Measurements from ENCODE around the gene DIAPH2. TPM values are rescaled to one million over a fixed set of nuclear protein-coding genes. Genes with fewer than 3 reads are reported as not detected.

The DIAPH2 gene
- total RNA-seq, 5 donors from 2014 or later (not counting 1 experiment from before 2014, with no cell fraction given) = 8.4 to 15.3 (median 10.8) TPM

DNA sequence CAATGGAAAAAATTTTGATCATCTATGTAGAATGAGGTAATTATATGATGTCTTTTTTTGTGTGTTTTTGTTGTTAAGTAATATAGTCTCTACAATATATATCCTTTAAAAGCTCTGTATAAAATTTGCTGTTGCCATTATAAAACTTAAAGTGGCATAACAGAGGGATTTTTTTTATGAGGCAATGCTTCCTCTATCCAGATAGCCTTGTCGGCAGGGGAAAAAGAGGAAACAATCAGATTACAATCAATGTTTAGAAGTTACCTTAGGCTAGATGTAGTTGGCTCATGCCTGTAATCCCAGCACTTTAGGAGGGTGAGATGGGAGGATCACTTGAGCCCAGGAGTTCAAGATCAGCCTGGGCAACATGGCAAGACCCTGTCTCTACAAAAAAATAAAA lies 86.8 kb downstream of the DIAPH2 start:
- Histone ChIP-seq H3K27ac (ENCODE audit: low read length) (no peak overlapping the region), H3K9me3 (no peaks in the 10 kb centered on the region), H3K4me3 (ENCODE audit: control insufficient read depth in 1 of 2, extremely low read depth in 1 of 2, low read length in 1 of 2) (no peak overlapping the region), H3K4me1 (ENCODE audit: control insufficient read depth in 1 of 2, extremely low read depth in 1 of 2, insufficient read depth in 2 of 2, low read length in 2 of 2) (no peaks in the 10 kb centered on the region), H3K27me3 (replicated peaks in 1 of 2; ENCODE audit: control insufficient read depth in 2 of 2, extremely low read depth in 1 of 2, insufficient read depth in 2 of 2, low read length in 1 of 2) (no peaks in the 10 kb centered on the region), H3K36me3 (ENCODE audit: control insufficient read depth in 2 of 2, extremely low read depth in 1 of 2, insufficient read depth in 1 of 2, low read length in 1 of 2) (no peaks in the 10 kb centered on the region)
- no peak overlapping the region for H3K27ac Mint-ChIP-seq
- no peaks in the 10 kb centered on the region for H3K9me3 Mint-ChIP-seq
- no peak for ATAC-seq (replicated peaks in 1 of 4)
- POLR2A ChIA-PET = no interaction called here
- H3K4me1 Mint-ChIP-seq = no peaks in the 10 kb centered on the region
- no CpG with 5 or more reads among the region's 1 CpG for WGBS (ENCODE audit: insufficient coverage)
- no peak for DNase-seq
- H3K4me3 Mint-ChIP-seq = no peak overlapping the region
- H3K27me3 Mint-ChIP-seq = peaks cover 0 to 4% of the 10 kb centered on the region in 2 donors
- CTCF ChIA-PET = no interaction called here
- H3K36me3 Mint-ChIP-seq = no peaks in the 10 kb centered on the region

DNA sequence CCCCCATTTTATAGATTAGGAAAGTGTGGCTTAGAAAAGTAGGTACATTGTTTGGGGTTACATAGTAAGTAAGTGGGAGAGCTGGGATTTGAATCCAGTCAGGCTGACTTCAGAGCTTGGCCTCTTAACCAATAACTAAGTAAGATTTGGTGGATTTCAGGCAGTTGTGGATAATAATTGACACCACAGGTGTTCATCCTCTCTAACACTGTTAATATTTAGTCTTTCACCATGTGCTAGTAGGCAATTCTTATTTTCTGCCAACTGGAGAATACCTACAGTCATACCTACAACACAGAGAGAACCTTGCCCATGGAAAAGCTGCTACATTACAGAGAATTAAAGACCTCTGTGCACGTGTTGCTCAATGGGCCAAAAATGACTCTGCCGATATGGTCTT lies 89.5 kb downstream of the DIAPH2 start:
- no peaks in the 10 kb centered on the region for H3K9me3 ChIP-seq
- Mint-ChIP-seq H3K9me3 (no peaks in the 10 kb centered on the region), H3K27me3 (peaks cover 0 to 4% of the 10 kb centered on the region in 2 donors), H3K27ac (no peak overlapping the region), H3K4me1 (no peaks in the 10 kb centered on the region), H3K36me3 (no peaks in the 10 kb centered on the region), H3K4me3 (no peak overlapping the region)
- no peaks in the 10 kb centered on the region for H3K27me3 ChIP-seq (replicated peaks in 1 of 2; ENCODE audit: control insufficient read depth in 2 of 2, extremely low read depth in 1 of 2, insufficient read depth in 2 of 2, low read length in 1 of 2)
- no CpG with 5 or more reads among the region's 2 CpGs for WGBS (ENCODE audit: insufficient coverage)
- POLR2A ChIA-PET = no interaction called here
- no peaks in the 10 kb centered on the region for H3K36me3 ChIP-seq (ENCODE audit: control insufficient read depth in 2 of 2, extremely low read depth in 1 of 2, insufficient read depth in 1 of 2, low read length in 1 of 2)
- CTCF ChIA-PET = interaction anchor here in 1 of 2 donors (0.6 kb wide), 1 partner anchor 15 kb away, joined by 3 read pairs; no protein-coding TSS in a partner anchor
- H3K4me1 ChIP-seq (ENCODE audit: control insufficient read depth in 1 of 2, extremely low read depth in 1 of 2, insufficient read depth in 2 of 2, low read length in 2 of 2) = no peaks in the 10 kb centered on the region
- no peak for DNase-seq
- ATAC-seq (replicated peaks in 1 of 4) = no peak
- no peak overlapping the region for H3K27ac ChIP-seq (ENCODE audit: low read length)
- H3K4me3 ChIP-seq (ENCODE audit: control insufficient read depth in 1 of 2, extremely low read depth in 1 of 2, low read length in 1 of 2) = no peak overlapping the region

DNA sequence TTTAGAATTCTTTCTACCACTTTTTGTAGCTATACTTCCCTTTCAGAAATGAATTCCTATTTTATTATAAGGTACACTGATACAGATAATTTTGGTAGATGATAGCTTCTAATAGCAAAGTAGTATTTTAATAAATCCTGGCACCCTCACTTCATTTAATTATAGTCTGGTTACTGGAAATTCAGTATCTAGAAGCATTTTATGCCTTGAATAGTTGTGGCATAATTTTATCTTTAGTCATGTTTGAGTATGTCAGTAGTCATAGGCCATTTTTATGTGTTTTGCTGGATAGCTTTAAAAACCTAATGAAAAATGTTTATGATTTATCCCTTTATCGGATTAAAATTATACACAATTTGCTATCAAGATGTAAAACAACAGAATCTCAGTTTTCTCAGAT lies 92.3 kb downstream of the DIAPH2 start:
- DNase-seq (no peak), ATAC-seq (replicated peaks in 1 of 4) (no peak)
- no peaks in the 10 kb centered on the region for H3K9me3 ChIP-seq
- no peaks in the 10 kb centered on the region for H3K4me1 ChIP-seq (ENCODE audit: control insufficient read depth in 1 of 2, extremely low read depth in 1 of 2, insufficient read depth in 2 of 2, low read length in 2 of 2)
- POLR2A ChIA-PET = no interaction called here
- CTCF ChIA-PET = no interaction called here
- H3K4me3 Mint-ChIP-seq = no peak overlapping the region
- no CpG with 5 or more reads among the region's 1 CpG for WGBS (ENCODE audit: insufficient coverage)
- no peak overlapping the region for H3K4me3 ChIP-seq (ENCODE audit: control insufficient read depth in 1 of 2, extremely low read depth in 1 of 2, low read length in 1 of 2)
- no peaks in the 10 kb centered on the region for H3K27me3 Mint-ChIP-seq
- no peak overlapping the region for H3K27ac Mint-ChIP-seq
- H3K9me3 Mint-ChIP-seq = no peaks in the 10 kb centered on the region
- no peaks in the 10 kb centered on the region for H3K4me1 Mint-ChIP-seq
- H3K27ac ChIP-seq (ENCODE audit: low read length) = no peak overlapping the region
- H3K36me3 Mint-ChIP-seq = no peaks in the 10 kb centered on the region
- H3K27me3 ChIP-seq (replicated peaks in 1 of 2; ENCODE audit: control insufficient read depth in 2 of 2, extremely low read depth in 1 of 2, insufficient read depth in 2 of 2, low read length in 1 of 2) = no peaks in the 10 kb centered on the region
- no peaks in the 10 kb centered on the region for H3K36me3 ChIP-seq (ENCODE audit: control insufficient read depth in 2 of 2, extremely low read depth in 1 of 2, insufficient read depth in 1 of 2, low read length in 1 of 2)

DNA sequence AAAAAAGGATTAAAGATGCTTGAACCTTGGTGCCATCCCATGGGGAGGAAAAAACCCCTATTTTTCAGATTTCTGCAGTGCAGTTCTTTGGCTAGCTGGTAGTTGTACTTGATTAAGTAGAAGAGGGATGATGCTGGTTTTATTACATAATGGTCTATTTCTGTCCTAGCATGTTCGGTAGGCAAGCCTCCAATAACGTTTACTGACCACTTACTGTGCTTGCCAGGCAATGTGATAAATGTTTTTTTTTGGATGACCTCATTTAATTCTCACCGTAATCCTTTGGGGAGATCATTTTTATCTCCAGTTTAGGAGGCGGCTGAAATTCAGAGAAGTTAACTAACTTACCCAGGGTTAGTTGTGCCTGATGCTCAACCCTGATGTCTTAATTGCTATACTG lies 106.9 kb downstream of the DIAPH2 start:
- H3K4me3 Mint-ChIP-seq = no peak overlapping the region
- H3K36me3 ChIP-seq (ENCODE audit: control insufficient read depth in 2 of 2, extremely low read depth in 1 of 2, insufficient read depth in 1 of 2, low read length in 1 of 2) = no peaks in the 10 kb centered on the region
- no peaks in the 10 kb centered on the region for H3K9me3 Mint-ChIP-seq
- no peaks in the 10 kb centered on the region for H3K27me3 ChIP-seq (replicated peaks in 1 of 2; ENCODE audit: control insufficient read depth in 2 of 2, extremely low read depth in 1 of 2, insufficient read depth in 2 of 2, low read length in 1 of 2)
- CTCF ChIA-PET = no interaction called here
- no peak overlapping the region for H3K27ac Mint-ChIP-seq
- no peaks in the 10 kb centered on the region for H3K27me3 Mint-ChIP-seq
- no peak overlapping the region for H3K27ac ChIP-seq (ENCODE audit: low read length)
- DNase-seq = no peak
- no peaks in the 10 kb centered on the region for H3K9me3 ChIP-seq
- no peaks in the 10 kb centered on the region for H3K4me1 ChIP-seq (ENCODE audit: control insufficient read depth in 1 of 2, extremely low read depth in 1 of 2, insufficient read depth in 2 of 2, low read length in 2 of 2)
- no peaks in the 10 kb centered on the region for H3K4me1 Mint-ChIP-seq
- POLR2A ChIA-PET = no interaction called here
- H3K36me3 Mint-ChIP-seq = no peaks in the 10 kb centered on the region
- no CpG with 5 or more reads among the region's 4 CpGs for WGBS (ENCODE audit: insufficient coverage)
- no peak overlapping the region for H3K4me3 ChIP-seq (ENCODE audit: control insufficient read depth in 1 of 2, extremely low read depth in 1 of 2, low read length in 1 of 2)
- no peak for ATAC-seq (replicated peaks in 1 of 4)

DNA sequence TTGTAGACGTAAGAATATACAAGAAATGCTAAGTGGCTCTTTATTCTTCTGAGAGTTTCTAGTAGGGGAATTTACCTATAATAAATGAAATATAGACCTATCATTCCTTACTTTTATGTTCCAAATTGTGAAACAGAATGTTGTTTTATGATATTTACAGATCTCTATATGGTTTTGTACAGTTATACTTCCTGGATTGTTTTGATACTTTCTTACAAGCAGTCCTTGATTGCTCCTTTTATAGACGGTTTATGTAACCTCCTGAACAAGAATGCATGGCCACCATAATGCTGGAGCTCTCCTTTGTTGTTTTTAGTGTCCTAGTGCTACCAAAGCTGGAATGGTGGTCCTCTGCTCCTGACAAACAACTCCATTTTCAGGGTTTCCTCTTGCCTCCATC lies 107.4 kb downstream of the DIAPH2 start:
- Mint-ChIP-seq H3K9me3 (no peaks in the 10 kb centered on the region), H3K36me3 (no peaks in the 10 kb centered on the region), H3K27me3 (no peaks in the 10 kb centered on the region), H3K27ac (no peak overlapping the region), H3K4me3 (no peak overlapping the region), H3K4me1 (no peaks in the 10 kb centered on the region)
- WGBS (ENCODE audit: insufficient coverage) = no CpG with 5 or more reads among the region's 2 CpGs
- Histone ChIP-seq H3K27ac (ENCODE audit: low read length) (no peak overlapping the region), H3K4me1 (ENCODE audit: control insufficient read depth in 1 of 2, extremely low read depth in 1 of 2, insufficient read depth in 2 of 2, low read length in 2 of 2) (no peaks in the 10 kb centered on the region), H3K27me3 (replicated peaks in 1 of 2; ENCODE audit: control insufficient read depth in 2 of 2, extremely low read depth in 1 of 2, insufficient read depth in 2 of 2, low read length in 1 of 2) (no peaks in the 10 kb centered on the region), H3K36me3 (ENCODE audit: control insufficient read depth in 2 of 2, extremely low read depth in 1 of 2, insufficient read depth in 1 of 2, low read length in 1 of 2) (no peaks in the 10 kb centered on the region), H3K9me3 (no peaks in the 10 kb centered on the region), H3K4me3 (ENCODE audit: control insufficient read depth in 1 of 2, extremely low read depth in 1 of 2, low read length in 1 of 2) (no peak overlapping the region)
- ChIA-PET CTCF (no interaction called here), POLR2A (no interaction called here)
- no peak for DNase-seq
- no peak for ATAC-seq (replicated peaks in 1 of 4)

DNA sequence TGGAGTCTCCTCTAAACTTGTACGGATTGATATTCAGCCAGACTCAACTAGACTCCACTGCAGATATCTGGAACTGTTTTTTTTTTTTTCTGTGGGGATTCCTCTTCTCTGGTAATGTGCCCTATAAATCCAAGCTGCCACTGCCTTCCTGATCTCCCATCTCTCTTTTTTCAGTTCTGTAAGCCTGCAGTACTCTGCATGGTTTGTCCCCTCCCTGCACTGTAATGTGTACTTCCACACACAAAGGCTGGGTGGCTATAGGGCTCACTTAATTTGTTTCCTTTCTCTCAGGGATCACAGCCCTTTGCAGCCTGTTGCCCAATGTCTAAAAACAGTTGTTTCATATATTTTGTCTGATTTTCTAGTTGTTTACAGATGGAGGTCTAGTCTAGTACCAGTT lies 114.3 kb downstream of the DIAPH2 start:
- Mint-ChIP-seq H3K4me3 (no peak overlapping the region), H3K4me1 (peaks cover 0 to 2% (median 0%) of the 10 kb centered on the region in 3 donors), H3K36me3 (peaks cover 1% of the 10 kb centered on the region), H3K27me3 (no peaks in the 10 kb centered on the region), H3K27ac (no peak overlapping the region), H3K9me3 (no peaks in the 10 kb centered on the region)
- Histone ChIP-seq H3K27ac (ENCODE audit: low read length) (no peak overlapping the region), H3K4me1 (ENCODE audit: control insufficient read depth in 1 of 2, extremely low read depth in 1 of 2, insufficient read depth in 2 of 2, low read length in 2 of 2) (no peaks in the 10 kb centered on the region), H3K27me3 (replicated peaks in 1 of 2; ENCODE audit: control insufficient read depth in 2 of 2, extremely low read depth in 1 of 2, insufficient read depth in 2 of 2, low read length in 1 of 2) (no peaks in the 10 kb centered on the region), H3K4me3 (ENCODE audit: control insufficient read depth in 1 of 2, extremely low read depth in 1 of 2, low read length in 1 of 2) (no peak overlapping the region), H3K9me3 (no peaks in the 10 kb centered on the region), H3K36me3 (ENCODE audit: control insufficient read depth in 2 of 2, extremely low read depth in 1 of 2, insufficient read depth in 1 of 2, low read length in 1 of 2) (no peaks in the 10 kb centered on the region)
- ChIA-PET POLR2A (no interaction called here), CTCF (no interaction called here)
- no CpG with 5 or more reads among the region's 1 CpG for WGBS (ENCODE audit: insufficient coverage)
- DNase-seq (no peak), ATAC-seq (replicated peaks in 1 of 4) (no peak)

DNA sequence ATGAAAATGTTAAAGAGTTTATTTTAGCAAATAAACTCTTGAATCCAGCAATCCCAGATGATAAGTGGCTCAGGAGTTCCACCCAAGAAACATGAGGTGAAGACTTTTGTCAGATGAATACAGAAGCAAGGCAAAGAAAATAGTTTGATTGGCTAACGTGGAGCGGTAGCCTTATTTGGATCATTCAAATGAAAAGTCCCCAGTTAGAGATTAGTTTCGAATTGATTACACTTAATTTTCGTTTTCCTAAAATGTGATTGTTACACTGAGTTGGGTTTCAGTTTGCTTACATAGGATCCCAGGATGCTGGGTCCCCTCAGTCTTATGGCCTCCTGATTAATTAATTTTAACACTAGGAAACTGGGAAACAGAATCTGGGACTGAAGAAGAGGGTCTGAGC lies 122.7 kb downstream of the DIAPH2 start:
- Histone ChIP-seq H3K27ac (ENCODE audit: low read length) (no peak overlapping the region), H3K4me1 (ENCODE audit: control insufficient read depth in 1 of 2, extremely low read depth in 1 of 2, insufficient read depth in 2 of 2, low read length in 2 of 2) (no peaks in the 10 kb centered on the region), H3K4me3 (ENCODE audit: control insufficient read depth in 1 of 2, extremely low read depth in 1 of 2, low read length in 1 of 2) (no peak overlapping the region), H3K9me3 (no peaks in the 10 kb centered on the region), H3K27me3 (replicated peaks in 1 of 2; ENCODE audit: control insufficient read depth in 2 of 2, extremely low read depth in 1 of 2, insufficient read depth in 2 of 2, low read length in 1 of 2) (no peaks in the 10 kb centered on the region), H3K36me3 (ENCODE audit: control insufficient read depth in 2 of 2, extremely low read depth in 1 of 2, insufficient read depth in 1 of 2, low read length in 1 of 2) (no peaks in the 10 kb centered on the region)
- Mint-ChIP-seq H3K4me1 (peaks cover 0 to 1% (median 0%) of the 10 kb centered on the region in 3 donors), H3K9me3 (peaks cover 0 to 1% (median 0%) of the 10 kb centered on the region in 3 donors), H3K36me3 (peaks cover 4% of the 10 kb centered on the region), H3K4me3 (no peak overlapping the region), H3K27me3 (no peaks in the 10 kb centered on the region), H3K27ac (no peak overlapping the region)
- ATAC-seq (replicated peaks in 1 of 4) = no peak
- ChIA-PET POLR2A (no interaction called here), CTCF (no interaction called here)
- no CpG with 5 or more reads among the region's 4 CpGs for WGBS (ENCODE audit: insufficient coverage)
- no peak for DNase-seq
